ENCODE measurements around the gene CNTN4. TPM values are rescaled to one million over a fixed set of nuclear protein-coding genes. Genes with fewer than 3 reads are reported as not detected.

The CNTN4 gene
- total and polyA plus RNA-seq, 7 donors = 0.17 to 3.2 (median 0.42) TPM

- Histone ChIP-seq H3K4me1 (no peaks in the 10 kb centered on the region), H3K9me3 (no peaks in the 10 kb centered on the region), H3K4me3 (no peak overlapping the region), H3K27me3 (ENCODE audit: insufficient read depth in 3 of 3, low read length in 2 of 3) (no peaks in the 10 kb centered on the region), H3K27ac (no peak overlapping the region), H3K36me3 (ENCODE audit: insufficient read depth in 1 of 2, low read depth in 1 of 2) (no peaks in the 10 kb centered on the region)
- no peak for TF ChIP-seq CTCF (IDR thresholded peaks at IDR 0.05)
- DNase-seq (no peak), ATAC-seq (no peak)
- intact Hi-C loops (cut with DNase I) = no loop called here
- 92 to 94% (median 94%) methylated on average over 20 to 21 of the region's 21 CpGs for WGBS, 3 donors
Measured at GRCh38 chr3:2484162-2485026, 385.7 kb downstream of the CNTN4 start.

GRCh38 chr3:2485027-2485375 lies 386.3 kb downstream of the CNTN4 start:
- Histone ChIP-seq H3K27ac (no peak overlapping the region), H3K36me3 (ENCODE audit: insufficient read depth in 1 of 2, low read depth in 1 of 2) (no peaks in the 10 kb centered on the region), H3K9me3 (no peaks in the 10 kb centered on the region), H3K4me3 (no peak overlapping the region), H3K27me3 (ENCODE audit: insufficient read depth in 3 of 3, low read length in 2 of 3) (no peaks in the 10 kb centered on the region), H3K4me1 (no peaks in the 10 kb centered on the region)
- ATAC-seq (no peak), DNase-seq (no peak)
- intact Hi-C loops (cut with DNase I) = no loop called here
- WGBS, 3 donors = 95 to 98% (median 96%) methylated on average over 11 to 21 of the region's 21 CpGs
- TF ChIP-seq CTCF (IDR thresholded peaks at IDR 0.05) = no peak

- WGBS, 3 donors = 67 to 79% (median 73%) methylated on average over 2 of the region's 2 CpGs
- ATAC-seq (no peak), DNase-seq (no peak)
- H3K27me3 ChIP-seq (ENCODE audit: insufficient read depth in 3 of 3, low read length in 2 of 3) = no peaks in the 10 kb centered on the region
- H3K4me1 ChIP-seq = no peaks in the 10 kb centered on the region
- no peaks in the 10 kb centered on the region for H3K36me3 ChIP-seq (ENCODE audit: insufficient read depth in 1 of 2, low read depth in 1 of 2)
- TF ChIP-seq CTCF (IDR thresholded peaks at IDR 0.05) = no peak
- no peak overlapping the region for H3K4me3 ChIP-seq
- H3K9me3 ChIP-seq = no peaks in the 10 kb centered on the region
- intact Hi-C loops (cut with DNase I) = no loop called here
- H3K27ac ChIP-seq = no peak overlapping the region
Measured at GRCh38 chr3:2495746-2496145, 397.1 kb downstream of the CNTN4 start.

- TF ChIP-seq CTCF (IDR thresholded peaks at IDR 0.05) = no peak
- Histone ChIP-seq H3K9me3 (no peaks in the 10 kb centered on the region), H3K36me3 (ENCODE audit: insufficient read depth in 1 of 2, low read depth in 1 of 2) (no peaks in the 10 kb centered on the region), H3K27ac (no peak overlapping the region), H3K4me1 (no peaks in the 10 kb centered on the region), H3K27me3 (ENCODE audit: insufficient read depth in 3 of 3, low read length in 2 of 3) (no peaks in the 10 kb centered on the region), H3K4me3 (no peak overlapping the region)
- WGBS, 3 donors = 64 to 75% (median 68%) methylated on average over 2 of the region's 2 CpGs
- no peak for ATAC-seq
- no peak for DNase-seq
- intact Hi-C loops (cut with DNase I) = no loop called here
Measured at GRCh38 chr3:2504912-2505311, 406.2 kb downstream of the CNTN4 start.

GRCh38 chr3:2506776-2507175 lies 408.1 kb downstream of the CNTN4 start:
- TF ChIP-seq CTCF (IDR thresholded peaks at IDR 0.05) = no peak
- ATAC-seq = no peak

More at GRCh38 chr3:2506776-2507175, 408.1 kb downstream of the CNTN4 start:
- Histone ChIP-seq H3K36me3 (ENCODE audit: insufficient read depth in 1 of 2, low read depth in 1 of 2) (no peaks in the 10 kb centered on the region), H3K4me3 (no peak overlapping the region), H3K9me3 (no peaks in the 10 kb centered on the region), H3K27ac (no peak overlapping the region), H3K4me1 (no peaks in the 10 kb centered on the region), H3K27me3 (ENCODE audit: insufficient read depth in 3 of 3, low read length in 2 of 3) (no peaks in the 10 kb centered on the region)
- 80 to 82% (median 81%) methylated on average over 8 of the region's 8 CpGs for WGBS, 3 donors
- intact Hi-C loops (cut with DNase I) = no loop called here
- no peak for DNase-seq

Data from psoas muscle (tissue), 8 donors.